ENCODE measurements around the gene SLC35G2. TPM values are rescaled to one million over a fixed set of nuclear protein-coding genes. Genes with fewer than 3 reads are reported as not detected.
"Not testable (repeated sequence)": the region's sequence is repeated elsewhere in the genome, so short reads cannot be mapped to it uniquely, and the experiment has no call there.

Gene SLC35G2
- total RNA-seq, 2 donors from 2014 or later: 7.3 to 7.8 TPM

GRCh38 chr3:136787349-136787748 is 31.6 kb upstream of the SLC35G2 start:
- WGBS, 2 donors: 6 to 13% methylated on average over 2 of the region's 2 CpGs
- Histone ChIP-seq H3K36me3 (replicated peaks in 1 of 2; ENCODE audit: insufficient read depth in 1 of 2, low read depth in 2 of 2) (no peaks in the 10 kb centered on the region), H3K9me3 (no peaks in the 10 kb centered on the region), H3K27ac (peak overlapping the region in 2 of 4 donors; percentile 27 to 57), H3K4me1 (peaks cover 11% of the 10 kb centered on the region), H3K27me3 (no peaks in the 10 kb centered on the region), H3K4me3 (no peak overlapping the region)
- ATAC-seq (peak; percentile 60), DNase-seq (peak; percentile 24 to 51 (median 48))
- TF ChIP-seq POLR2A (IDR thresholded peaks at IDR 0.05) (no peak), CTCF (IDR thresholded peaks at IDR 0.05) (peak in 1 of 7 experiments; percentile 6)
- intact Hi-C loops (cut with DNase I): no loop called here

- intact Hi-C loops (cut with DNase I): no loop called here
- TF ChIP-seq POLR2A (IDR thresholded peaks at IDR 0.05) (no peak), CTCF (IDR thresholded peaks at IDR 0.05) (no peak)
- H3K27ac ChIP-seq: no peak overlapping the region
- no peak for DNase-seq
- no peak overlapping the region for H3K4me3 ChIP-seq
- H3K27me3 ChIP-seq: no peaks in the 10 kb centered on the region
- peaks cover 11% of the 10 kb centered on the region for H3K4me1 ChIP-seq
- H3K36me3 ChIP-seq (replicated peaks in 1 of 2; ENCODE audit: insufficient read depth in 1 of 2, low read depth in 2 of 2): no peaks in the 10 kb centered on the region
- no peak for ATAC-seq
- no peaks in the 10 kb centered on the region for H3K9me3 ChIP-seq
- 86 to 89% methylated on average over 1 of the region's 1 CpG for WGBS, 2 donors
Measured at GRCh38 chr3:136788154-136788553, 30.8 kb upstream of the SLC35G2 start.

GRCh38 chr3:136789976-136790375 is 28.9 kb upstream of the SLC35G2 start:
- WGBS, 2 donors: 78 to 100% methylated on average over 1 of the region's 1 CpG

GRCh38 chr3:136790786-136791185 is 28.1 kb upstream of the SLC35G2 start:
- Histone ChIP-seq H3K36me3 (replicated peaks in 1 of 2; ENCODE audit: insufficient read depth in 1 of 2, low read depth in 2 of 2) (no peaks in the 10 kb centered on the region), H3K9me3 (no peaks in the 10 kb centered on the region), H3K27ac (no peak overlapping the region), H3K27me3 (no peaks in the 10 kb centered on the region), H3K4me3 (no peak overlapping the region), H3K4me1 (peaks cover 11% of the 10 kb centered on the region)
- intact Hi-C loops (cut with DNase I): no loop called here
- WGBS, 2 donors: 74 to 78% methylated on average over 3 of the region's 3 CpGs
- ATAC-seq (no peak), DNase-seq (no peak)
- TF ChIP-seq CTCF (IDR thresholded peaks at IDR 0.05): no peak

More at GRCh38 chr3:136789976-136790375, 28.9 kb upstream of the SLC35G2 start:
- H3K4me3 ChIP-seq: no peak overlapping the region
- H3K27ac ChIP-seq: no peak overlapping the region
- DNase-seq: no peak
- TF ChIP-seq POLR2A (IDR thresholded peaks at IDR 0.05) (no peak), CTCF (IDR thresholded peaks at IDR 0.05) (no peak)
- ATAC-seq: no peak
- H3K27me3 ChIP-seq: no peaks in the 10 kb centered on the region
- H3K36me3 ChIP-seq (replicated peaks in 1 of 2; ENCODE audit: insufficient read depth in 1 of 2, low read depth in 2 of 2): no peaks in the 10 kb centered on the region
- peaks cover 11% of the 10 kb centered on the region for H3K4me1 ChIP-seq
- H3K9me3 ChIP-seq: no peaks in the 10 kb centered on the region
- intact Hi-C loops (cut with DNase I): no loop called here

GRCh38 chr3:136792556-136793330 is 26.2 kb upstream of the SLC35G2 start:
- DNase-seq (no peak), ATAC-seq (no peak)
- no peaks in the 10 kb centered on the region for H3K36me3 ChIP-seq (replicated peaks in 1 of 2; ENCODE audit: insufficient read depth in 1 of 2, low read depth in 2 of 2)
- 45 to 52% methylated on average over 4 of the region's 4 CpGs for WGBS, 2 donors
- no peaks in the 10 kb centered on the region for H3K4me1 ChIP-seq
- intact Hi-C loops (cut with DNase I): no loop called here
- H3K9me3 ChIP-seq: no peaks in the 10 kb centered on the region
- H3K27me3 ChIP-seq: no peaks in the 10 kb centered on the region
- no peak for TF ChIP-seq POLR2A (IDR thresholded peaks at IDR 0.05)
- no peak for TF ChIP-seq CTCF (IDR thresholded peaks at IDR 0.05)
- H3K4me3 ChIP-seq: no peak overlapping the region
- no peak overlapping the region for H3K27ac ChIP-seq

- H3K36me3 ChIP-seq (replicated peaks in 1 of 2; ENCODE audit: insufficient read depth in 1 of 2, low read depth in 2 of 2); H3K4me3 ChIP-seq; DNase-seq; H3K9me3 ChIP-seq; H3K27ac ChIP-seq; H3K27me3 ChIP-seq; ATAC-seq; intact Hi-C loops (cut with DNase I): not testable (repeated sequence)
- H3K4me1 ChIP-seq: peaks cover 26% of the 10 kb centered on the region
- 88 to 94% methylated on average over 10 of the region's 10 CpGs for WGBS, 2 donors
Measured at GRCh38 chr3:136801146-136801545, 17.8 kb upstream of the SLC35G2 start.

All from body of pancreas (tissue), 4 donors.